Bronchial epithelial cell (primary cell): ENCODE measurements around the gene POLR1A. TPM values are rescaled to one million over a fixed set of nuclear protein-coding genes. Genes with fewer than 3 reads are reported as not detected.

Experiments used
- DNase-seq: peaks from one replicate; pipeline ENCODE4 v3.0.0-alpha.2; 2010; ENCODE audit warnings: low read depth
- FAIRE-seq: peaks from 2 replicates; lab custom pipeline; 2011; peaks lifted over from hg19 to GRCh38; lab: Jason Lieb, UNC
- H3K27me3 ChIP-seq: 2 replicates; pipeline ENCODE4 v1.5.1; 2011; ENCODE audit warnings: low read length; ENCODE audit not compliant: control insufficient read depth, insufficient read depth
- H3K36me3 ChIP-seq: 2 replicates; pipeline ENCODE4 v1.5.1; 2011; ENCODE audit warnings: low read length; ENCODE audit not compliant: control insufficient read depth, insufficient read depth
- H3K4me3 ChIP-seq: 2 replicates; pipeline ENCODE4 v1.5.1; 2011; ENCODE audit warnings: mild to moderate bottlenecking, low read depth, low read length, control low read depth
- CTCF ChIP-seq: IDR thresholded peaks from 2 replicates; pipeline ENCODE4 v1.5.1; 2011; ENCODE audit warnings: mild to moderate bottlenecking, moderate library complexity, low read length, control low read depth, inconsistent platforms; ENCODE audit not compliant: insufficient read depth, severe bottlenecking
- total RNA-seq: library from RNA; depleted of rRNA; stranded (reverse); fragments of >200 nt; gene quantifications from 2 replicates; pipeline ENCODE4 v1.2.1, GENCODE V29; 2014

Gene POLR1A
- total RNA-seq, 1 donor from 2014 or later: 9.7 TPM

GRCh38 chr2:86037795-86038192 is 67.9 kb downstream of the POLR1A start:
- no peak overlapping the region for H3K4me3 ChIP-seq
- FAIRE-seq: no peak
- peaks cover 27% of the 10 kb centered on the region for H3K36me3 ChIP-seq
- no peaks in the 10 kb centered on the region for H3K27me3 ChIP-seq
- no peak for TF ChIP-seq CTCF
- DNase-seq: no peak

- Histone ChIP-seq H3K27me3 (no peaks in the 10 kb centered on the region), H3K4me3 (no peak overlapping the region), H3K36me3 (peaks cover 25% of the 10 kb centered on the region)
- DNase-seq: peak; percentile 68
- no peak for FAIRE-seq
- TF ChIP-seq CTCF: no peak
Observed at GRCh38 chr2:86037141-86037794, 68.4 kb downstream of the POLR1A start.

- Histone ChIP-seq H3K27me3 (no peaks in the 10 kb centered on the region), H3K36me3 (peaks cover 25% of the 10 kb centered on the region), H3K4me3 (no peak overlapping the region)
- DNase-seq (no peak), FAIRE-seq (no peak)
- no peak for TF ChIP-seq CTCF
Observed at GRCh38 chr2:86036669-86037138, 69.0 kb downstream of the POLR1A start.

GRCh38 chr2:86035883-86036668 is 69.6 kb downstream of the POLR1A start:
- DNase-seq (peak; percentile 87), FAIRE-seq (peak; percentile 43)
- Histone ChIP-seq H3K4me3 (no peak overlapping the region), H3K36me3 (peaks cover 22% of the 10 kb centered on the region), H3K27me3 (no peaks in the 10 kb centered on the region)
- peak; percentile 62 for TF ChIP-seq CTCF

GRCh38 chr2:86035376-86035882 is 70.3 kb downstream of the POLR1A start:
- no peak for TF ChIP-seq CTCF
- FAIRE-seq (no peak), DNase-seq (peak; percentile 32)
- Histone ChIP-seq H3K4me3 (no peak overlapping the region), H3K36me3 (peaks cover 25% of the 10 kb centered on the region), H3K27me3 (no peaks in the 10 kb centered on the region)
